ENCODE data around the gene MCTP1.

- TF ChIP-seq CTCF (conservative IDR thresholded peaks at IDR 0.05; ENCODE audit: low read depth, low read length), result no peak
- no peak for TF ChIP-seq EZH2phosphoT487 (IDR thresholded peaks at IDR 0.05; ENCODE audit: borderline replicate concordance, low read length)
Measured at GRCh38 chr5:95053253-95053652, 231.6 kb downstream of the MCTP1 start.
